Measurements from ENCODE around the gene REPS2. TPM values are rescaled to one million over a fixed set of nuclear protein-coding genes. Genes with fewer than 3 reads are reported as not detected.

Gene REPS2
- total RNA-seq, 1 donor from 2014 or later, result 5.2 TPM

DNA sequence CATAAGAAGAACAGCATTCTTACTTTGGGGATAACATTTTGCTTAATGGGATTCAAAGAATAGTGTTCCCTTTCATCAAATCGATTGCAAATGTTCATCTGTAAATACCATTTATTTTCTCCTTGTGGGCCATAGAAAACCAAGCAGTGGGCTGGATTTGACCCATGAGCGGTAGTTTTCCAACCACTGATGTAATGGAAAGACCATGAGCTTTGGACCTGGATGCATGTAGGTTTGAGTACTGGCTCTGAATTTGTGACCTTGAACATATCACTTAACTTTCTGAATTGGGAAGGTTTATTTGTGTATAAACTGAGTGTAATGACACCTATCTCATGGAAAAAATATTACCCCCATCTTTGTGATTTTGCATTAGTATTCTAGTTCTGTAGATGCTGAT is 54.3 kb downstream of the REPS2 start:
- no peak for DNase-seq (ENCODE audit: low read depth in 2 of 2)

DNA sequence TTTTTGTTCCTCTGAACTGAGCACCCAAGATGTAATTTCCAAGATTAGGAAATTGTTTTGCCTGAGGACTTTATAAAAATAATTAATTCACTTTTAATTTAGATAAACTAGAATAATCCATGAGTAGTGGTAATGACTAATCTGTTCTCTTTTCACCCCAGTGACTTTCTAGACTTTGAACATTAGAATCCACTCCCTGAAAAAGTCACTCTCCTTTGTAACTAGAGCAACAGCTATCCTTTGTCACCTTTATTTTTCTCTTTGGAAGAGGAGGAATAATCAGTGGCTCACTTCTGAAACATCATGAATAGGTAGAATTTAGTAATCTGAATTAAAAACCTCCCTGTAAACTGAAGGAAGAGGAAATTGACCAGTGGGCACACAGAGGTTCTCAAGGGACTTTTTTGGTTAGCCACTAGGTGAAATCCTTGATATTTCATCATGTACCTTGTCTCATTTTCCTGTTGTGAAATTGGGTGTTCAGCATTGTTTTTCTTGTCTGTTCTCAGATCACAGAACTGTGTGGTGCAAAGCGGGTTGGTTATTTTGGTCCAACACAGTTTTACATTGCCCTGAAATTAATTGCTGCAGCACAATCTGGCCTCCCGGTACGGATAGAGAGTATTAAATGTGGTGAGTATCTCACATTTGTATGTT is 59.4 kb downstream of the REPS2 start:
- DNase-seq (ENCODE audit: low read depth in 2 of 2), result no peak

DNA sequence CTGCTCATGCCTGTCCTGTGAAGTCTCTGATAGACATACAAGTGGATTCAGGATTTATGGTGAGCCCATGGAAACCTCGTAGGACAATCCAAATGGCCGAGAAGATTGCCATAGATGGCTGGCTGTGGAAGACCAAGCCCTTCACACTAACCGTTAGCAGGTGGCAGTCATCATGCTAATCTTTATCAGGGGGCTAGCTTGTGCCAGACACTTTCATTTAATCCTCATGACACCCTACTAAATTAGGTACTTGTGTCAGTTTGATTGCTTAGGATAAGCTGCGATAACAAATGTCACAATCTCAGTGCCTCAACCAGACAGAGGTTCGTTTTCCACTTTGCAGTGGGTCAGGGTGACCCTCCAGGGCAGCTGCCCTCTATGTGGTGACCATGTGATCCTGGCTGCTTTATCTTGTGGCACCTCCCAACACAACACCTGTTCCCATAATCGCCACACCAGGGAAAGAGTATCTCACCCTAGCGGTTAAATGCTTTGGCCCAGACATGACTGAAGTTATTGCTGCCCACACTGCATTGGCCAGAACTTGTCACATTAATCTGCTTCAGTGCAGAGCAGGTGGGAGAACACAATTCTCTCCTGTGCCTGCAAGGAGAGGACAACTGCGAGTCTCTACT is 60.8 kb downstream of the REPS2 start:
- peak; percentile 32 to 42 for DNase-seq (ENCODE audit: low read depth in 2 of 2)

DNA sequence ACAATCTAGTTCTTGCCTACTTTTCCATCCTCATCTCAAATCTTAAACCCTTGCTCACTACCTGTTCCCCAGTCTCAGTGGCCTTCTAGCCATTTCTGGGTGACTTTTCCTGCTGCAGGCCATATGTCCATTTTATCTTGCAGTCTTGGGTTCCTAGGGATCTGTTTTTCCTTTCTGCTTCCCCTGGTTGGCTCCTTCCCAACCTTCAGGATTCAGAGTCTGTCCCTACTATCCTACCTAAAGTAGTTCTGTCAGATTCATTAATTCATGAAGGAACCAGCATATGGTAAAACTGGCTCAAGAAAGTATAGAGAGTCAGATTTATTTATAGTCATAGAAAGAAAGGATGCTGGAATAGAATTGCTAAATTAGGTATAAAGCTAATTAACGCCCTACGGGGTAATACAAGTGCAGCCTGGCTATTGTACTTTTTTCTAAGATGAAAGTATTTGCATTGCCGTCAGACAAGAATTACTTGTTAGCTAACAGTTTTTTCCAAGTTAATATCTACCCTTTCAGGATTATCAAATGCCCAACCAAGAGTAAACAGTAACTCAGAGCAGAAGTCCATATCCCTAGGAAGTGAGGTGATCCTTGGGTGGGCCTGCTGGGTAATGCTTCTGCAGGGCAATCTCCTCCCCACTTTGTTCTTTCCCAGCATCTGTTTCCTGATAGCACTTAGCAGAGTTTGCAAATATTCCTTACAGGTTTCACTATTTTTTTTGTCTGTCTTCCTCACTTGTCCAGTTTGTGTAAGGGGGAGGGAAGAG is 63.6 kb downstream of the REPS2 start:
- DNase-seq (ENCODE audit: low read depth in 2 of 2), result peak in 1 of 2 donors; percentile 7

DNA sequence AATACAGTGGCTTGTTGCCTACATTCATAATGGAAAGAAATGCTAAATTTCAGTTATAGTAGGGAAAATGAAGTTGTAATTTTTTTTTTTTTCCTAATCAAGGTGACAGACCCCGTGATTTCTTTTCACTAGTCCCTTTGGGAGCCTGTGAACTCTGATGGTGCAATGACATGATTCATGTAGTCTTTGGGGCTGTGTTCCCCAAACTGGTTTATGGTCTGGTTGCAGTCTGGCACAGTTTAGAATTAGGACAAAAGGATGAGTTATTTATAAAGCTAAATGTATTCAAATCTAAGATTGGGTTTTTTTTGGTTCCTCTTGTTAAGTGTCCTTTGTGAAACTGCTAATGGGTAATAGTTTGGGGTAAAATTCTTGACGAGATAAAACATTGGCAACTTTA is 66.0 kb downstream of the REPS2 start:
- DNase-seq (ENCODE audit: low read depth in 2 of 2), result no peak

DNA sequence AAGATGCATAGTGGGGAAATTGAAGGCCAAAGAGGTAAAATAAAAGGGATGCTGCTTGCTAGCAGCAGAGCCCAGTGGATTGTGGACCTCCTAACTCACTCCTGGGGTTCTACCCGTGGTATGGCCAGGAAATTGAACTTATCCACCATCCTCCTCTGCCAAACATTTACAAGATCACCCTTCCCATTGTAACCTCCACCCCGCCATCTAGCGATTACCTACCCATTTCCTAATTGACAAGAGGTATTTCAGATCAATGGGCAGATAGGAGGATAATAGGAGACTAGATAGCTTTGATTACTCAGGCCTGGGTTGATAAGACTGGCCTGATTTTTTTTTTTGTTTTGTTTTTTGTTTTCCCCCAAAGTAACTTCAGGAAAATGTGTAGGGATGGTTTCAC is 67.8 kb downstream of the REPS2 start:
- no peak for DNase-seq (ENCODE audit: low read depth in 2 of 2)

DNA sequence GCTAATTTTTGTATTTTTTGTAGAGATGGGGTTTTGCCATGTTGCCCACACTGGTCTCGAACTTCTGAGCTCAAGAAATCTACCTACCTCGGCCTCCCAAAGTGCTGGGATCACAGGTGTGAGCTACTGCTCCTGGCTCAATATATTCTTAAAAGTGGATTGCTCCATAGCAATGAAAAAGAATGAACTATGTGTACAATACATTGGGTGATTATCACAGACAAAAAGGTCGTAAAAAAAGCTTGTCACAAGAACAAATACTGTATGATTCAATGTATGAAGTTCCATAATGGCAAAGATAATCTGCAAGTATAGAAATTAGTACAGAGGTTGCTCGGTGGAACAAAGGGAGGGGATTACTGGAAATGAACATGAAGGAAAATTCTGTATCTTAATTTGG is 70.7 kb downstream of the REPS2 start:
- no peak for DNase-seq (ENCODE audit: low read depth in 2 of 2)

DNA sequence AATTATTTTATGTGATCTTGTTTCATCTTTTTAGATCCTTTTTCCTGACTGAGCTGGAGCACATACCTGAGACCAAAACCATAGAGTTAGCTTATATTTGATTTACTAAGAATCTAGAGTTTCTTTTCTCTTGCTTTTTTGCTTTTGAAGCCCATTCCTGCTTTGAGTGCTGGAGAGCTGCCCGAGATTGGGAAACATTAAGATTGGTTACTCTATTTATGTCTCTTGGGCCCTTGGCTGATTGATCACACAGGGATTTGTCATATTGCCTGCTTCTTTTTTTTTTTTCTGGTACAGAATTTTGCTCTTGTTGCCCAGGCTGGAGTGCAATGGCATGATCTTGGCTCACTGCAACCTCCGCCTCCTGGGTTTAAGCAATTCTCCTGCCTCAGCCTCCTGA is 73.9 kb downstream of the REPS2 start:
- no peak for DNase-seq (ENCODE audit: low read depth in 2 of 2)

DNA sequence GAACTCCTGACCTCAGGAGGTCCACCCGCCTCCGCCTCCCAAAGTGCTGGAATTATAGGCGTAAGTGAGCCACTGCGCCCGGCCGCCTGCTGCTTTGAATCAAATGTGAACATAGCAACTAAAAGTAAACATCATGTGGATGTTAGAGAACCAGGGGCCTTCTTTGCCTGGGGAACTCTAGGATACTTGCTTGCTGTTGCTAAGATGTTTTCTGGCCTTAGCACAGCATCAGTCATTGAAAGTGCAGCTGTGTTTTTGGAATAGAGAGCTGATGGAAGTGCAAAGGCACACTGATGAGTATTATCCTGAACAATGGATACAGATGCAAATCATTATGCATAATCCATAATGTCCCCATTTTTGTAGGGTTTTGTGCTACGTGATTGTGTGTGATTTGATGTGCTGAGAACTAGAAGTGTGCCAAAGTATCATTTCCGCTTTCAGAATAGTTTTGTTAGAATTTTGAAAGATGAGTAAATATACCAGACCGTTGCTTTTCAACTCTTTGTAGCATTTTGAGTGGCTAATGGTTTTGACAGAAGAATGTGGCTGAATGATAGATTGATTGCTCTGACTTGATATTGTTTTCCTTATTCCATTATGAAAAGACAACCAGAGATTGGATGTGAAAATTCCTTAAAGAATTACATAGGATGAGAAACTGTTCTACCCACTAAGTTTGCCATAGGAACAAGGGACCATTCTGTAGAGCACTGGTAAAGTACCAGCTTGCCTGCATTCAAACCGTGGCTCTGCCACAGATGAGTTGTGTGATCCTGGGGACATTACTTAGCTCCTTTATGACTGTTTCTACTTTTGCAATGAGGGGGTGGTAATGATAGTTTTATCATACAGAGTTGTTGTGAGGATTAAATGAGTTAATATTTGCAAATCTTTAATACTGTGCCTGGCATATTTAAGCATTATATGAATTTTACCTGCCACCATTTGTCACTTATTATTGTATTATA is 74.7 kb downstream of the REPS2 start:
- no peak for DNase-seq (ENCODE audit: low read depth in 2 of 2)

DNA sequence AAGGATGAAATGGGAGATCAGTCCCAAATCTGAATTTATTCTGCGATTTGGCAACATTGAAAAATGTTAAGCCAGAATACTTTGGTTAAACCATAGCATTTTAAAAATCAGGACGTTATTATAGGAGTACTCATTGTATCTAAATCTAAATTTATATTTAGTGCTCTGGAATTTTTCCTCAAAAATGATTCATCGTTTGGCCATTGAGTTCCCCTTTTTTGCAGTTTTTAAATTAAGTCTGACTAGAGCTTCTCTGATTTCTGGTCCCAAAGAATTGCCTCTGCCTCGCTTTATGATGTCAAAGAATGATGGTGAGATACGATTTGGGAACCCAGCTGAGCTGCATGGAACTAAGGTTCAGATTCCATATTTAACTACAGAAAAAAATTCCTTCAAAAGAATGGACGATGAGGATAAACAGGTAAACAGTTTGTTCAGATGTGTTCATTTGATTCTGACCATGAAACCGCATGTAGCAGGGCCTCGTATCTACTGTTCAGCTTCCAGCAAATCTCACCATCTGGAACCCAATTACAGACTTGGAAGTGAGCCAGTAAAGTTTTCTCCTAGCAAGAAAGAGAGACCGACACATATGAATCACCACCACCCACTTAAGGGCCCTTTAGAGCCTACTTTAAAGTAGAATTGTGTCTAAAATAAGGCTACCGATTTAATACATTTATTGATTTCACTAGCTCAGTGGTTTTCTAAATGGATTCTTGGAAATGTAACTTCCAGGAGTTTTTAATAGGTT is 75.6 kb downstream of the REPS2 start:
- DNase-seq (ENCODE audit: low read depth in 2 of 2), result peak in 1 of 2 donors; percentile 19

DNA sequence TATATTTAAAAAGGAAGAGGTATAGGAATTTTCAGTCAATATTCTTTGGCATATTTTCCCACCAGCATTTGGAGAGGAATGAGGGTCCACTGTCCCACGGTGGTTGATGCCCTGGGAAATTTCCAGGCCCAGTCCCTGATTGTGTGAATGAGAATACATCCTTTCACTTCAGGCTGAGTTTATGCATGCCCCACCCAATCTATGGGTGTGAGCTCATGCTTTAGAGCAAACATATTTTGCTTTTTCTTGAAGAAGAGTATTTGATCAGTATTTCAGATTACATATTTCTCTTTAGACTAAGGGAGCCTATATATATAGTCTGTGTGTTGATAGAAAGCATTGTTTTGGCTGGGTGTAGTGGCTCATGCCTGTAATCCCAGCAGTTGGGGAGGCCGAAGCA is 77.2 kb downstream of the REPS2 start:
- no peak for DNase-seq (ENCODE audit: low read depth in 2 of 2)

DNA sequence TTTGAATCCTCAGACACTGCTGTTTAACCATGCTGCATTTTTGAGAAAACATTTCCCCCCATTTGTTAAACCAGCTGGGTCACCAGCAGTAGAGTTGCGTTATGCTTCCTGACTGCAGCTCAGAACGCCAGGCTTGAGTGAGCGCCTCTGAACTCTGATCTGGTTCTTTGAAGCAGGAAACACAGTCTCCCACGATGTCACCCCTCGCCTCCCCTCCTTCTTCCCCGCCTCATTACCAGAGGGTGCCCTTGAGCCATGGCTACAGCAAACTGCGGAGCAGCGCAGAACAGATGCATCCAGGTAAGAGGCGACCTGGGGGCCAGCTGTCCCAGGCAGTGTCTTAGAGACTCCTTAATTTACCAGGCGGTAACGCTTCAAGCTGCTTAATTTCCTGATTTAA is 78.4 kb downstream of the REPS2 start:
- no peak for DNase-seq (ENCODE audit: low read depth in 2 of 2)

DNA sequence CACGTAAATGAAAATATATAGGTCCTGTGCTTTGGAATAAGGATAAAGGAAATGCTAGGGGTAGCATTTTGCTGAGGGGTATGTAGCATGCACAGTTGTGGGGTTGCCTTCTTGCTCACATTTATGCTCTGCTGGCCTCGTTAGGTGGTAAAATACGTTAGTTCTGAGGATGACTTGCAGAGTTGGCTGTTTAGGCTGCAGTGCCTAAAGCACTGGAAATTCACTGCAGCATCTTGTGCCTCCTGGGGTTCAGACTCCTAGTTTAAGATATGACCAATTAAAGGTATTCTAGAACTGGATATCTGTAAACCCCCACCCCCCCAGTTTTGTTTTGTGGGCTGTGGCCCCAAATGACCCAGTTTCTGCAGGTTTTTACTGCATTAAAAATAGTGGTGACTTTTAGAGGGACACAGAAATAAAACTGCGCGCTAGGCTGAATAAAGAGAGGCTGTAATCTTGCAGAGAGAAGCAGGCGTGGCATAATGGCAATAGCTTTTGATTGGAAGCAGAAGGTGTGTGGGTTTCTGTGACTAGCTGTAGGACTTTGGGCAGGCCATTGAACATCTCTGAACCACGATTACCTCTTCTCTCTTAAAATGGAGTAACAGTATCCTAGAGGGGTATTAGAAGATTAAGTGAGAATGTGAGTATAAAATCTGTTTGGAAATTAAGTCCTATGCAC is 79.3 kb downstream of the REPS2 start:
- DNase-seq (ENCODE audit: low read depth in 2 of 2), result no peak

DNA sequence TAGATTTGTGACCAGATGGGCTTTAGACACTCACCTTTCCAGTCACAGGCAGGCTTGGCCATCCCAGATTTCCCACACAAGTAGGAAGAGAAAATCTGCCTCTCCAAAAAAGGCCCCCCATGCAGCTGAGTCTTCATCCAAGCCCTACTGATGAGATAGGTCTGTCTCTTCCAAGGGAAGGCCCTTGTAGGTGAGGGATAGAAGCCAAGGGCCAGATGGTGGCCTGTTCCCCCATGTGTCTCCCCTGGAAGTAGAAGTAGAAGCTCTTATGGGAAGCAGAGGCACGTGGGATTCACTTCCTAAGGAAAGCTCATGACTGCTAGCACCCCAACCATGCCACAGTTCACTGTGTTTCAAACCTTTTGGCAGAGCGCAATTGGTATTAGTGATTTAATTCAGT is 81.5 kb downstream of the REPS2 start:
- no peak for DNase-seq (ENCODE audit: low read depth in 2 of 2)

DNA sequence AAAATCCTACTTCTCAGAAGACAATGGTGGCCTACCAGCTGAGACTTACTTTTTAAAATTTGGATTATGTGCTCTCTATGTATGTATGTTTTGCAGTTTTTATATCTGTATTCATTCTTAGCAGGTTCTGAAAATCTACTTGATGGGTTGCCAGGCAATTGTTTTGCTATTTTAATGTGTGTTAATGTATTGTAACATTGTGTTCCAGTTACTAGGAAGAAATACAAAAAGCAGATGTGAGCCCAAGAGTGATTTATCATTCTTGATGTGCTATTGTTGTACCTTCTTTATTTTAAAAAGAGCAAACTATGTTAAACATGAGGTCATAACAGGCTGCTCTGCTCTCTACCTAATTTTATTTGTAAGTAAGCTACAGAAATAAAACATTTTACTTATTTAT is 81.9 kb downstream of the REPS2 start:
- DNase-seq (ENCODE audit: low read depth in 2 of 2), result peak in 1 of 2 donors; percentile 12

DNA sequence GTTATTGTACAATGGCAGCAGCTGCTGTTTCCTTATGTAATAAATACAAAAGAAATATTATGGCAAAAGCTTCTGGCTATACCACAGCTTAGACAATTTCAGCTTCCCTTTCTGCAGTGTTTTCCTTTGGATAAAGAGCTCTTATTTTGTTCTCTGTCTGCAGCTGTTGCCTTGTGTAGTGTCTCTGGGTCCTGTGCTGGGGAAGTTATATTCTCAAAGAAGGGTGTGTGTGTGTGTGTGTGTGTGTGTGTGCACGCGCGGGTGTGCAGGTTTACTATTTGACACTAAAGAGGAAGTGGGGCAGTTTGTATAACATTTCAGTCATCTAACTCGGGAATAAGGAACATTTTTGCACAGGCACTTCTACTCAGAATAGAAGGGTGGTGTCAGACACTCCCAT is 83.6 kb downstream of the REPS2 start:
- DNase-seq (ENCODE audit: low read depth in 2 of 2), result no peak

DNA sequence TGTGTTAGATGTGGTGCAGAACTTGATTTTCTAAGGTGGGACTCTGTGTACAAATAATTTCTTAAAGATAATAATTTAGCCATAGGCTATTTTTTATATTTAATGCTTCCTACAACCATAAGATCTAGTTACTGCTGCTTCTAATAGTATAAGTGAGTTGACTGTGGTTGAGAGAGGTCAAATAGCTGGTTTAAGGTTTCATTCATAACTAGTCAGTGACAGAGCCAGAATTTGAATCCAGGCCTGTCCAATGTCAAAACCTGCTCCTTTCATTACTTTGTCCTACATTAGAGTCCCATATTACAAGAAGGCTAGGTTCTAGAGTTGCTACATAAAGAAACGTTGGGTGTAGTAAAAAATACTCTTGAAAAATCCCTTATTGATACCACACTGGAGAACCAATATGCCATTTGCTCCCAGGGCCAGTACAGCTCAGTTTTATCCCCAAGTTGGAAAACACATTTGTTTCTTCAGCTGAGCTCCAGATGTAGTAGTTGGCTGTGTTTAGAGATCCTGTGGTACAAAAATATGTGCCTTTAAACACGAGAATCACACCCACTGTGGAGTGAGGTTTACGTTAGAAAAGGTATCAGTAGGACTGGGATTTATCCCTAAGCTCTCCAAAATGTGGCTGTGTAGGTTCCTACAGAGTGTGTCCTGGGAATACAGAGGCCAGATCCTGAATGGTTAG is 84.3 kb downstream of the REPS2 start:
- no peak for DNase-seq (ENCODE audit: low read depth in 2 of 2)

DNA sequence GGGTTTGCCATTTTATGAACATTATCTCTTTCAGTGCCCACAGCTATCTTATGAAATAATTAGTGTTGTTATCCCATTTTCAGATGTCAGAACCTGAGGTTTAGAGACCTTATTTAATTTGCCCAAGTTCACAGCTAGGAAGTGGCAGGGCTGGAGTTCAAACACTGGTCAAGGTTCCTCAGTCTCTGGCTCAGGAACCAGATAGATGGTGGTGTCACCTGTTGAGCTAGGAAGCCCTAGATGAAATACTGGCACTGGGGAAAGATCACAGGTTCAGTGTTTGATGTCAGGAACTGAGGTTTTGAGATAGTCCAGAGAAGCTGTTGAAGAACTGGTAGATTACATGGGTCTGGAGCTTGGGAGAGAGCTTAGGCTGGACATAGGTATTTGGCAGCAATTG is 85.4 kb downstream of the REPS2 start:
- no peak for DNase-seq (ENCODE audit: low read depth in 2 of 2)

DNA sequence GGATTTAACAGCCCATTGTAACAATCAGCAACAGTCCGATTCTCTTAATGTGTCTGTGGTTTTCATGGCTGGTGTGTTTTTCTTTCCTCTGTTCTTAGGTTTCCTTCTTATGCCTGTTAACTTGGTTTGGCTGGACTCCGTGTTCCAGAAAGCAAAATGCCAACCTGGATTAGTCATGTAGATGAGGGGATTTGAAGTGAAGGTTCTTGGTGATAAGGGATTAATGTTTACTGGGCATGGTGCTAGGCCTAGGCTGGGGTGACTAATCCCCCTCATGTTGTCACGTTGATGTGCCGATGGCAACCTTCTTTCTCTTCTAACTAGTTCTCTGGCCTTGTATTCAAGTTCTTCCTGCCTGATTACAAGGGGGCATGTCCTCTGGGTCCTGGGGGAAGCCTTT is 85.9 kb downstream of the REPS2 start:
- DNase-seq (ENCODE audit: low read depth in 2 of 2), result peak in 1 of 2 donors; percentile 14

DNA sequence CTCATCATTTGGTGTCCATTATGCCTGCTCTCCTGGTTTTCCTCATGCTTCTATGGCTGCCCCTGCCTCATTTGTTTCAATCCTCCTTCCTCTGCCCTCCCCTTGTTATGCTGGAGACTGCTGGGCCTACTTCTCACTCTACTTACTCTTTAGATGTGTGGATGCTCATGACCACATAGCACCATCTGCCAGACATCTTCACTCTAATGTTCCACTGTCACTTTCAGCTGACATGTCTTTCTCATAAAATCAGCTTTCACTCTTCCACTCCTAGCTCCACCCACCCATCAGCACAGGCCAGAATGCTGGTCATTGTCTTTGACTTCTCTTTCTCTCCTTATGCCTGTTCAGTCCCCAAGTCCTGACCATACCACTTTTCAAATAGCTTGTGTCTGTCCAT is 86.8 kb downstream of the REPS2 start:
- no peak for DNase-seq (ENCODE audit: low read depth in 2 of 2)
